Memory B cell (primary cell): Measurements from ENCODE around the gene ARF6.
"Not testable (repeated sequence)": the region's sequence is repeated elsewhere in the genome, so short reads cannot be mapped to it uniquely, and the experiment has no call there.

ENCODE experiments used
- ATAC-seq: fragments of 150-1000 bp; cut with Tn5 transposase; 2 replicates; pipeline ENCODE4 v1.10.0; 2021; ENCODE audit warnings: low read depth, mild to moderate bottlenecking, moderate library complexity
- DNase-seq, 2 donors: peaks; one replicate each; pipeline ENCODE4 v3.0.0; 2022; ENCODE audit warnings: low spot score in 2 of 2
- H3K27ac Mint-ChIP-seq: one replicate; pipeline ENCODE4 v1.8.0; 2022; ENCODE audit warnings: mild to moderate bottlenecking, moderate library complexity, mixed read lengths
- H3K27me3 Mint-ChIP-seq: one replicate; pipeline ENCODE4 v1.8.0; 2022; ENCODE audit warnings: mixed read lengths
- H3K36me3 Mint-ChIP-seq: one replicate; pipeline ENCODE4 v1.8.0; 2022; ENCODE audit warnings: mild to moderate bottlenecking, mixed read lengths
- H3K4me1 Mint-ChIP-seq: one replicate; pipeline ENCODE4 v1.8.0; 2022; ENCODE audit warnings: mixed read lengths
- H3K4me3 Mint-ChIP-seq: one replicate; pipeline ENCODE4 v1.8.0; 2022; ENCODE audit warnings: mild to moderate bottlenecking, moderate library complexity, mixed read lengths
- H3K9me3 Mint-ChIP-seq: one replicate; pipeline ENCODE4 v1.8.0; 2022; ENCODE audit warnings: mixed read lengths

Gene ARF6

GRCh38 chr14:49888293-49888692, 4.6 kb upstream of the ARF6 start:
- Mint-ChIP-seq H3K4me3 (no peak overlapping the region), H3K4me1 (peaks cover 4% of the 10 kb centered on the region), H3K9me3 (no peaks in the 10 kb centered on the region), H3K36me3 (no peaks in the 10 kb centered on the region), H3K27ac (peak overlapping the region; percentile 11), H3K27me3 (no peaks in the 10 kb centered on the region)
- DNase-seq (no peak), ATAC-seq (no peak)

GRCh38 chr14:49892301-49892635, 614 bp upstream of the ARF6 start:
- peak overlapping the region; percentile 97 for H3K27ac Mint-ChIP-seq
- peak in 1 of 2 donors; percentile 53 for DNase-seq
- no peaks in the 10 kb centered on the region for H3K27me3 Mint-ChIP-seq
- peak; percentile 57 for ATAC-seq
- peak overlapping the region; percentile 98 for H3K4me3 Mint-ChIP-seq
- peaks cover 27% of the 10 kb centered on the region for H3K36me3 Mint-ChIP-seq
- H3K4me1 Mint-ChIP-seq: peaks cover 19% of the 10 kb centered on the region
- no peaks in the 10 kb centered on the region for H3K9me3 Mint-ChIP-seq

GRCh38 chr14:49893309-49894213, 679 bp downstream of the ARF6 start:
- H3K27me3 Mint-ChIP-seq: no peaks in the 10 kb centered on the region
- ATAC-seq (peak; percentile 51), DNase-seq (peak; percentile 17 to 70)
- H3K4me1 Mint-ChIP-seq: peaks cover 27% of the 10 kb centered on the region
- H3K4me3 Mint-ChIP-seq: peak overlapping the region; percentile 98
- H3K9me3 Mint-ChIP-seq: no peaks in the 10 kb centered on the region
- H3K36me3 Mint-ChIP-seq: peaks cover 32% of the 10 kb centered on the region
- peak overlapping the region; percentile 97 for H3K27ac Mint-ChIP-seq

GRCh38 chr14:49894214-49895107, 1.6 kb downstream of the ARF6 start:
- Mint-ChIP-seq H3K4me3 (peak overlapping the region; percentile 98), H3K36me3 (peaks cover 32% of the 10 kb centered on the region), H3K27ac (peak overlapping the region; percentile 97), H3K4me1 (peaks cover 29% of the 10 kb centered on the region)
- H3K9me3 Mint-ChIP-seq, H3K27me3 Mint-ChIP-seq, ATAC-seq, DNase-seq: not testable (repeated sequence)

GRCh38 chr14:49895480-49895879, 2.6 kb downstream of the ARF6 start:
- Mint-ChIP-seq H3K4me3 (peak overlapping the region; percentile 82), H3K27ac (peak overlapping the region; percentile 81), H3K27me3 (no peaks in the 10 kb centered on the region), H3K4me1 (peaks cover 31% of the 10 kb centered on the region), H3K9me3 (no peaks in the 10 kb centered on the region), H3K36me3 (peaks cover 32% of the 10 kb centered on the region)
- ATAC-seq (no peak), DNase-seq (no peak)

GRCh38 chr14:49896272-49896671, 3.4 kb downstream of the ARF6 start:
- H3K4me1 Mint-ChIP-seq: peaks cover 31% of the 10 kb centered on the region

GRCh38 chr14:49896966-49897365, 4.1 kb downstream of the ARF6 start:
- no peaks in the 10 kb centered on the region for H3K27me3 Mint-ChIP-seq
- peak overlapping the region; percentile 81 for H3K27ac Mint-ChIP-seq
- no peaks in the 10 kb centered on the region for H3K9me3 Mint-ChIP-seq
- no peak for ATAC-seq
- peak overlapping the region; percentile 80 for H3K4me3 Mint-ChIP-seq
- DNase-seq: no peak
- H3K4me1 Mint-ChIP-seq: peaks cover 31% of the 10 kb centered on the region
- H3K36me3 Mint-ChIP-seq: peaks cover 32% of the 10 kb centered on the region

More at GRCh38 chr14:49896272-49896671, 3.4 kb downstream of the ARF6 start:
- DNase-seq, ATAC-seq, H3K9me3 Mint-ChIP-seq, H3K27me3 Mint-ChIP-seq: not testable (repeated sequence)
- Mint-ChIP-seq H3K27ac (peak overlapping the region; percentile 81), H3K4me3 (peak overlapping the region; percentile 82), H3K36me3 (peaks cover 32% of the 10 kb centered on the region)

GRCh38 chr14:49897414-49897813, 4.5 kb downstream of the ARF6 start:
- Mint-ChIP-seq H3K4me1 (peaks cover 31% of the 10 kb centered on the region), H3K9me3 (peaks cover 2% of the 10 kb centered on the region), H3K27me3 (no peaks in the 10 kb centered on the region), H3K4me3 (peak overlapping the region; percentile 80), H3K36me3 (peaks cover 34% of the 10 kb centered on the region), H3K27ac (peak overlapping the region; percentile 81)
- DNase-seq (no peak), ATAC-seq (no peak)

GRCh38 chr14:49897965-49898364, 5.1 kb downstream of the ARF6 start:
- Mint-ChIP-seq H3K4me1 (peaks cover 31% of the 10 kb centered on the region), H3K27me3 (no peaks in the 10 kb centered on the region), H3K36me3 (peaks cover 34% of the 10 kb centered on the region), H3K27ac (peak overlapping the region; percentile 81), H3K4me3 (peak overlapping the region; percentile 65), H3K9me3 (peaks cover 2% of the 10 kb centered on the region)
- DNase-seq (no peak), ATAC-seq (no peak)

- no peaks in the 10 kb centered on the region for H3K27me3 Mint-ChIP-seq
- peak overlapping the region; percentile 73 for H3K4me3 Mint-ChIP-seq
- ATAC-seq: no peak
- peaks cover 2% of the 10 kb centered on the region for H3K9me3 Mint-ChIP-seq
- DNase-seq: no peak
- H3K27ac Mint-ChIP-seq: peak overlapping the region; percentile 81
- H3K36me3 Mint-ChIP-seq: peaks cover 34% of the 10 kb centered on the region
- peaks cover 31% of the 10 kb centered on the region for H3K4me1 Mint-ChIP-seq
Measured at GRCh38 chr14:49898485-49898884, 5.6 kb downstream of the ARF6 start.

GRCh38 chr14:49900973-49901372, 8.1 kb downstream of the ARF6 start:
- H3K27ac Mint-ChIP-seq: no peak overlapping the region
- no peak for ATAC-seq

GRCh38 chr14:49902679-49903246, 9.9 kb downstream of the ARF6 start:
- H3K9me3 Mint-ChIP-seq, H3K27ac Mint-ChIP-seq, H3K27me3 Mint-ChIP-seq, H3K4me3 Mint-ChIP-seq, DNase-seq, H3K36me3 Mint-ChIP-seq, ATAC-seq: not testable (repeated sequence)
- H3K4me1 Mint-ChIP-seq: peaks cover 26% of the 10 kb centered on the region

More at GRCh38 chr14:49900973-49901372, 8.1 kb downstream of the ARF6 start:
- no peak for DNase-seq
- Mint-ChIP-seq H3K4me3 (no peak overlapping the region), H3K27me3 (no peaks in the 10 kb centered on the region), H3K4me1 (peaks cover 27% of the 10 kb centered on the region), H3K36me3 (peaks cover 13% of the 10 kb centered on the region), H3K9me3 (peaks cover 2% of the 10 kb centered on the region)

GRCh38 chr14:49904270-49904669, 11.4 kb downstream of the ARF6 start:
- ATAC-seq: no peak
- peaks cover 2% of the 10 kb centered on the region for H3K9me3 Mint-ChIP-seq
- peaks cover 19% of the 10 kb centered on the region for H3K4me1 Mint-ChIP-seq
- no peak overlapping the region for H3K27ac Mint-ChIP-seq
- DNase-seq: no peak
- no peak overlapping the region for H3K4me3 Mint-ChIP-seq
- no peaks in the 10 kb centered on the region for H3K27me3 Mint-ChIP-seq
- peaks cover 2% of the 10 kb centered on the region for H3K36me3 Mint-ChIP-seq

- Mint-ChIP-seq H3K27me3 (no peaks in the 10 kb centered on the region), H3K4me1 (peaks cover 16% of the 10 kb centered on the region), H3K27ac (no peak overlapping the region), H3K9me3 (peaks cover 2% of the 10 kb centered on the region), H3K36me3 (peaks cover 2% of the 10 kb centered on the region), H3K4me3 (peak overlapping the region; percentile 18)
- ATAC-seq (no peak), DNase-seq (no peak)
Measured at GRCh38 chr14:49905989-49906388, 13.1 kb downstream of the ARF6 start.
